OCI-LY1 (cell line): ENCODE data around the gene RRAGC.

Experiments
- H2AFZ ChIP-seq: fragments of 200-600 bp; sonication (generic), shearing (Covaris generic); 2 replicates; pipeline ENCODE4 v1.6.0; 2014; ENCODE audit warnings: antibody characterized with exemption, mild to moderate bottlenecking, low read length
- H3F3A ChIP-seq: fragments of 200-600 bp; sonication (generic), shearing (Covaris generic); 2 replicates; pipeline ENCODE4 v1.6.0; 2014; ENCODE audit warnings: mild to moderate bottlenecking, antibody characterized with exemption, low read length, moderate library complexity; ENCODE audit not compliant: insufficient read depth
- H3K27ac ChIP-seq: fragments of 200-600 bp; sonication (generic); 2 replicates; pipeline ENCODE4 v1.5.1; 2014; ENCODE audit warnings: low read length, mixed run types, mild to moderate bottlenecking, low read depth; ENCODE audit not compliant: poor library complexity, severe bottlenecking
- H3K27me3 ChIP-seq: fragments of 200-600 bp; sonication (generic); 2 replicates; pipeline ENCODE4 v1.6.0; 2014; ENCODE audit warnings: antibody characterized with exemption, mild to moderate bottlenecking, low read length, moderate library complexity; ENCODE audit not compliant: insufficient read depth
- H3K36me3 ChIP-seq: fragments of 200-600 bp; sonication (generic); 2 replicates; pipeline ENCODE4 v1.6.1; 2014; ENCODE audit warnings: mild to moderate bottlenecking, antibody characterized with exemption, low read length, moderate library complexity, mixed read lengths; ENCODE audit not compliant: insufficient read depth
- H3K4me1 ChIP-seq: fragments of 200-600 bp; sonication (generic); 2 replicates; pipeline ENCODE4 v1.5.1; 2014; ENCODE audit warnings: mild to moderate bottlenecking, low read length, moderate library complexity; ENCODE audit not compliant: insufficient read depth, severe bottlenecking
- H3K4me2 ChIP-seq: fragments of 200-600 bp; sonication (generic), shearing (Covaris generic); 2 replicates; pipeline ENCODE4 v1.6.1; 2014; ENCODE audit warnings: low read length
- H3K4me3 ChIP-seq: fragments of 200-600 bp; sonication (generic); 2 replicates; pipeline ENCODE4 v1.5.1; 2014; ENCODE audit warnings: low read length, low read depth, mild to moderate bottlenecking, mixed read lengths; ENCODE audit not compliant: poor library complexity, severe bottlenecking
- H3K79me2 ChIP-seq: fragments of 200-600 bp; shearing (Covaris generic); 2 replicates; pipeline ENCODE4 v1.6.1; 2016; ENCODE audit warnings: mixed run types, low read length, mixed read lengths; ENCODE audit not compliant: insufficient read depth
- H3K9ac ChIP-seq: fragments of 200-600 bp; sonication (generic), shearing (Covaris generic); 2 replicates; pipeline ENCODE4 v1.6.1; 2014; ENCODE audit warnings: mild to moderate bottlenecking, low read length, mixed read lengths
- H3K9me2 ChIP-seq: fragments of 200-600 bp; sonication (generic), shearing (Covaris generic); 2 replicates; pipeline ENCODE4 v1.6.1; 2014; ENCODE audit warnings: low read depth, mild to moderate bottlenecking, low read length, mixed read lengths
- H3K9me3 ChIP-seq: fragments of 200-600 bp; shearing (Covaris generic); 2 replicates; pipeline ENCODE4 v1.6.1; 2014; ENCODE audit warnings: low read length, mixed read lengths
- H4K20me1 ChIP-seq: fragments of 200-600 bp; sonication (generic), shearing (Covaris generic); 2 replicates; pipeline ENCODE4 v1.6.0; 2016; ENCODE audit warnings: mild to moderate bottlenecking, low read length; ENCODE audit not compliant: insufficient read depth
- EZH2 ChIP-seq: fragments of 200-600 bp; sonication (generic), shearing (Covaris generic); IDR thresholded peaks from 2 replicates; pipeline ENCODE4 v1.8.0; 2017; ENCODE audit warnings: borderline replicate concordance, mixed run types, mild to moderate bottlenecking, antibody characterized with exemption, low read length, moderate library complexity, mixed read lengths
- TF ChIP-seq, protein P1 (sequence below): fragments of 200-600 bp; sonication (generic), shearing (Covaris generic); IDR thresholded peaks from 2 replicates; pipeline ENCODE4 v1.5.1; 2017; ENCODE audit warnings: mild to moderate bottlenecking, antibody characterized with exemption, low read length, moderate library complexity, mixed read lengths

The RRAGC gene

DNA sequence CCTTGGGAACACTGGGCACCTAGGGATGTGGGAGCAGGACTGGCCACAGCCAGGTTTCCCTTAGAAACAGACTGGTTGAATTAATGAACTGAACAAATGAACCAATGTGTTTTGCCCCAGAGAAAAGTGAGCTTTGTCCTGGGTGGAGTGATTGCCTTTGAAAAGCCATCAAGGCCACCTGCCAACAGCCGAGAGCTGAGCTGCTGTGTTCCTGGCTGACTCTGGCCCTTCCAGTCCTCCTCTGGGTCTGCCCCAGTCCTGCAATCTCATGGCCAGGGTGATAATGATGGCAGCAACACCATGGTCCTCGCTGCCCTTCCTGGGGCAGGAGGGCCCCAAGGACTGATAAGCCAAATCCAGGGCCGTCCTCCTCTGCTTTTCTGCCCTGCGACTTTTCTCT lies 40.0 kb upstream of the RRAGC start:
- Histone ChIP-seq H3K4me2 (no peak overlapping the region), H3K27ac (no peak overlapping the region), H3F3A (no peaks in the 10 kb centered on the region), H3K27me3 (no peaks in the 10 kb centered on the region), H3K4me1 (no peaks in the 10 kb centered on the region), H3K9ac (no peak overlapping the region), H2AFZ (no peak overlapping the region), H3K9me2 (no peaks in the 10 kb centered on the region), H3K9me3 (no peaks in the 10 kb centered on the region), H3K4me3 (no peak overlapping the region), H4K20me1 (no peaks in the 10 kb centered on the region), H3K36me3 (no peaks in the 10 kb centered on the region), H3K79me2 (no peaks in the 10 kb centered on the region)
- TF ChIP-seq, protein P1, sequence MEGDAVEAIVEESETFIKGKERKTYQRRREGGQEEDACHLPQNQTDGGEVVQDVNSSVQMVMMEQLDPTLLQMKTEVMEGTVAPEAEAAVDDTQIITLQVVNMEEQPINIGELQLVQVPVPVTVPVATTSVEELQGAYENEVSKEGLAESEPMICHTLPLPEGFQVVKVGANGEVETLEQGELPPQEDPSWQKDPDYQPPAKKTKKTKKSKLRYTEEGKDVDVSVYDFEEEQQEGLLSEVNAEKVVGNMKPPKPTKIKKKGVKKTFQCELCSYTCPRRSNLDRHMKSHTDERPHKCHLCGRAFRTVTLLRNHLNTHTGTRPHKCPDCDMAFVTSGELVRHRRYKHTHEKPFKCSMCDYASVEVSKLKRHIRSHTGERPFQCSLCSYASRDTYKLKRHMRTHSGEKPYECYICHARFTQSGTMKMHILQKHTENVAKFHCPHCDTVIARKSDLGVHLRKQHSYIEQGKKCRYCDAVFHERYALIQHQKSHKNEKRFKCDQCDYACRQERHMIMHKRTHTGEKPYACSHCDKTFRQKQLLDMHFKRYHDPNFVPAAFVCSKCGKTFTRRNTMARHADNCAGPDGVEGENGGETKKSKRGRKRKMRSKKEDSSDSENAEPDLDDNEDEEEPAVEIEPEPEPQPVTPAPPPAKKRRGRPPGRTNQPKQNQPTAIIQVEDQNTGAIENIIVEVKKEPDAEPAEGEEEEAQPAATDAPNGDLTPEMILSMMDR = no peak
- TF ChIP-seq EZH2 = no peak

DNA sequence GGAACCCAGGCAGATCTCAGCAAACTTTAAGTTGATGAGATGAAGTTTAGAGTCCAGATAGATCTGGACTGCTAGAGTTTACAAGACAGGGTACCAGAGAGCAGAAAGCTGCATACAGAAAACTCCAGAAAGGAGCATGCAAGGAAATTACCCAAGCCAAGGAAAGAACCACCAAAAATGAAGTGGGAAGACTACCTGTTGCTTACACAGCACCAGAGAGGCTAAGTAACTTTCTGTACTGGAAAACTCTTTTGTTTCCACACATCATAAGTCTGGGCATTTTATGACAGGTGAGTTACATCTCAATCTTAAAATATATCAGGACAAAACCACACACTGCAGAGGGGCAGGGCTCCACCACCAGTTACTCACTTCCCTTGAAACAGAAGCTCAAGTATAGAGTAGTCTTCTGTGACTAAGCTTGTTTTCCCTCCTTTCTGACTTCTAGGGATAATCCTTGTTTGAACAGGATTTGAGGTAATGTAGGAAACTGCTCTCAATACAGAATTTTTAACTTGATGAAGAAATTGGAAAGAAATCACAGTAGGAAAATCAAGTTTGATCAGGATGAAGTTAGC lies 39.2 kb upstream of the RRAGC start:
- Histone ChIP-seq H3K4me1 (no peaks in the 10 kb centered on the region), H3K9me3 (no peaks in the 10 kb centered on the region), H3K4me2 (no peak overlapping the region), H3F3A (no peaks in the 10 kb centered on the region), H2AFZ (no peak overlapping the region), H3K36me3 (no peaks in the 10 kb centered on the region), H3K9me2 (no peaks in the 10 kb centered on the region), H3K27ac (no peak overlapping the region), H3K27me3 (no peaks in the 10 kb centered on the region), H3K79me2 (no peaks in the 10 kb centered on the region), H3K4me3 (no peak overlapping the region), H3K9ac (no peak overlapping the region), H4K20me1 (no peaks in the 10 kb centered on the region)
- TF ChIP-seq, protein P1 = no peak
- no peak for TF ChIP-seq EZH2

DNA sequence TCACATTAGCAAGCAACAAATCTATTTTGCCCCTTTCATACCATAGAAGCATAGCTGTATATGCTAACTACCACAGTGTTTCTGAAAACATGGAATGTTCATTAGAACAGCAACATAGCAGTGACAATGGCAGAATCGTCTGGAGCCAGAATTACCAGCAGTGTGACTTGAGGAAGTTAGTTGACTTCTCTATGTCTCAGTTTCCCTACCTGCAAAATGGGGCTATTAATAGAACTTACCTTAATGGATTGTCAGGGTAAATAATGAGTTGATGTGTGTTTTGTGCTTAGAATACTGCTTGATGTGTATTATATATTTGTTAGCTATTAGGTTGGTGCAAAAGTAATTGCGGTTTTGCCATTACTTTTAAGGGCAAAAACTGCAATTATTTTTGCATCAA lies 36.6 kb upstream of the RRAGC start:
- Histone ChIP-seq H3K4me3 (no peak overlapping the region), H3K4me2 (no peak overlapping the region), H3F3A (no peaks in the 10 kb centered on the region), H3K9ac (no peak overlapping the region), H3K4me1 (no peaks in the 10 kb centered on the region), H3K9me2 (no peaks in the 10 kb centered on the region), H4K20me1 (no peaks in the 10 kb centered on the region), H3K79me2 (no peaks in the 10 kb centered on the region), H3K27me3 (no peaks in the 10 kb centered on the region), H3K9me3 (no peaks in the 10 kb centered on the region), H3K36me3 (no peaks in the 10 kb centered on the region), H3K27ac (no peak overlapping the region), H2AFZ (no peak overlapping the region)
- TF ChIP-seq EZH2 = no peak
- TF ChIP-seq, protein P1 = no peak
